Left renal pelvis (tissue), 4 donors: ENCODE results near the gene KRTAP5-10. TPM values are rescaled to one million over a fixed set of nuclear protein-coding genes. Genes with fewer than 3 reads are reported as not detected.
"Not testable (repeated sequence)": the region's sequence is repeated elsewhere in the genome, so short reads cannot be mapped to it uniquely, and the experiment has no call there.

Experiments
- DNase-seq, 4 donors: peaks; one replicate each; pipeline ENCODE4 v3.0.0-alpha.2; 2013; ENCODE audit warnings: low read depth in 4 of 4, low spot score in 3 of 4
- polyA plus RNA-seq, 4 donors: library from polyadenylated mRNA; unstranded; fragments of 120-200 nt; gene quantifications; one replicate each; pipeline ENCODE4 v1.2.1, GENCODE V29; 2013; ENCODE audit not compliant: insufficient read length in 4 of 4

The KRTAP5-10 gene
- polyA plus RNA-seq, 4 donors: 0.20 to 0.26 TPM; not detected in 2

- no peak for DNase-seq
Observed at GRCh38 chr11:71542382-71542781, 23.0 kb upstream of the KRTAP5-10 start.

GRCh38 chr11:71542879-71543777 is 22.2 kb upstream of the KRTAP5-10 start:
- DNase-seq: no peak

DNA sequence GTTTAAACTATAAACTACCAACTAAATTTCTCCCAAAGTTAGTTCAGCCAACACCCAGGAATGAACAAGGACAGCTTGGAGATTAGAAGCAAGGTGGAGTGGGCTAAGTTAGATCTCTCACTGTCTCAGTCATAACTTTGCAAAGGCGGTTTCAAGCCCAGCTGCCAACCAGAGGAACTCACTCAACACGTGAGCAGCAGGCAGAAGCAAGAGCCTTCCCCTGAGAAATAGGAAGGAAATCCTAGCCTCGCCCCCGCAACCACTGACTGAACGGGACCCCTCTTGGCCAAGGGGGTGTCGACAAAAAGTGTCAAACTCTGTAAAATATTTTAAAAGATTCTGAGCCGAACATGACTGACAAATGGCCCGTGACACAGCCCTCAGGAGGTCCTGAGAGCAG is 21.5 kb upstream of the KRTAP5-10 start:
- DNase-seq: no peak

DNA sequence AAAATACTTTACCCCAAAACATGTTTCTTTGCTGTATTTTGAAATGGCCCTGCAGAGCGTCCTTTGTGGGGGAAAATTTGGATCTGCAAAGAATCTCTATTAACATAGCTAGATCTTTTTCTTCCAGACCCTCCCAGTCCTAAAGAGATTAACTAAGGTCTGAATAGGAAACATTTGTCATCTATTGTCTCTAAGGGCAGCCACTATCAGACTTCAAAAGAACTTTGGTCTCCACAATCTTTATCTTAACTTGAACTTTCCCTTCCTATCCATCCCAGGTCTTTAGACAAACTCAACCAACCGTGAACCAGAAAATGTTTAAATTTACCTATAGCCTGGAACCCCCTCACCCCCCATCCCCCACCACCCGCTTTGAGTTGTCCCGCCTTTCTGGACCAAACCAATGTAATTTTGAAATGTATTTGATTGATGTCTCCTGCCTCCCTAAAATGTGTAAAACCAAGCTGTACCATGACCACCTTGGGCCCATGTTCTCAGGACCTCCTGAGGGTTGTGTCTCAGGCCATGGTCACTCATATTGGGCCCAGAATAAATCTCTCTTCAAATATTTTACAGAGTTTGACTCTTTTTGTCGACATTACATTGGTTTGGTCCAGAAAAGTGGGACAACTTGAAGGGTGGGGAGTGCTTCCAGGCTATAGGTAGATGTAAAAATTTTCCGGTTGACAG is 20.7 kb upstream of the KRTAP5-10 start:
- no peak for DNase-seq

DNA sequence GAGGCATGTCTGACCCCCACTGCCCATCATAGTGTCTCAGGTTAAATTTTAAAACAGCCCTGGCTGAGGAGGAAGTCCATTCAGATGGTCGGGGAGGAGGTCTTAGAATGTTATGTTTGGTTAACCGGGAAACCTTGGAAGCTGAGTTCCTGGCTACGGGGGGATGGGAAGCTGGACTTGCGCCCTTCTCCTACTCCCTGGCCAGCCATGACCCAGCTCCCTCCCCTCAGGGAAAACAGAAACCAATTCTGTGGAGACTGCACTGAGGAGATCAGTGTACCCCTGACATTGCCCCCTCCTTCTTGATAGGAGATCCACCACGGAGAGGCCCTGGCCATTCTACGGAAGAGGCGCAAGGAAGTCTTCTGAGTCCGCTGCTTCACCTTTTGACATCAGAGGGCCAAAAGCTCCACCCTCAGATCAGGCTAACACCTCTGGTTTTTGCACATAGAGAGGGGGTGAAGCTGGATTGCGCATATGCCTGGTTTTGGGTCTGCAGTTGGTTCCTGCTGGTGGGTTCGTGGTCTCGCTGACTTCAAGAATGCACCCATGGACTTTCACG is 19.9 kb upstream of the KRTAP5-10 start:
- no peak for DNase-seq

- DNase-seq: no peak
Observed at GRCh38 chr11:71548120-71548519, 17.2 kb upstream of the KRTAP5-10 start, which contains the start of gene KRTAP5-9. KRTAP5-9 (plus strand) TSS chr11:71548420; CDS start chr11:71548658, 238 bp downstream.

DNA sequence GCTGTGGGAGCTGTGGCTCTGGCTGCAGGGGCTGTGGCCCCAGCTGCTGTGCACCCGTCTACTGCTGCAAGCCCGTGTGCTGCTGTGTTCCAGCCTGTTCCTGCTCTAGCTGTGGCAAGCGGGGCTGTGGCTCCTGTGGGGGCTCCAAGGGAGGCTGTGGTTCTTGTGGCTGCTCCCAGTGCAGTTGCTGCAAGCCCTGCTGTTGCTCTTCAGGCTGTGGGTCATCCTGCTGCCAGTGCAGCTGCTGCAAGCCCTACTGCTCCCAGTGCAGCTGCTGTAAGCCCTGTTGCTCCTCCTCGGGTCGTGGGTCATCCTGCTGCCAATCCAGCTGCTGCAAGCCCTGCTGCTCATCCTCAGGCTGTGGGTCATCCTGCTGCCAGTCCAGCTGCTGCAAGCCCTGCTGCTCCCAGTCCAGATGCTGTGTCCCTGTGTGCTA is 16.6 kb upstream of the KRTAP5-10 start:
- DNase-seq: no peak

- no peak for DNase-seq
Observed at GRCh38 chr11:71551711-71552110, 13.7 kb upstream of the KRTAP5-10 start.

DNA sequence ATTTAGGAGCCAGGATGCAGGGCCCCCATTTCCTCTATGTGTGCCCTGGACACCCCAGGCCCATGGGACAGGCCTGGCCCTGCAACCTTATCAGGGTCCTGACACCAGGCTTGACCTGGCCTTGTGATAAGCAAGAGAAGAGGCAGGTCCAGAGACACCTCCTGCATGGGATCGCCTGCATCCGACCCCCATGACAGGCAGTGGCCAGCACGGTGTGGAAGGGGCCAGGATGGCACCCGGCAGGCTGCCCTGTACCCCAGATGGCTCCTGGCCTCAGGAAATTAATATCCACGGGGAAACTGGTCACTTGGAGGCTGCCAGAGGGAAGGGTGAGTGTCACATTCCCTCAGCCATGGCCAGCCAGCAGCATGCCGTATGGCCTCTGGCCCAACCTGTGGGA is 10.4 kb upstream of the KRTAP5-10 start:
- no peak for DNase-seq

DNA sequence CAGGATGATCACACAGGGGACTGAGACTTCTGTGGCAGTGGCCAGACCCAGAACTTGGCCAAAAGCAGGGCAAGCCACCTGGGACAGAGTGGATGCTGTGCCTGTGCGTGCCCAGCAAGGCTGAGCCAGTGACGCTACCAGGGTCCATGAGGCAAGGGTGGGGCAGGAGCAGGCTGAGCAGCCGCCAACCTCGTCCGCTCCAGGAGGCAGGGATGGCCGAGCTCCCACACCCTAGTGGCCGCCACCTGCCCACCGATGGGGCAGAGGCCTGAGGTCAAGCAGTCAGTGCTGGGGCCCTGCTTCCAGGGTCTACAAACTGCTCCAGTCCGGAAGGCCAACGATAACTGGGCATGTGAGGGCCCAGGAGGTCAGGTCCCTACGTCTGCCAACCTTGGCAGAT is 9.9 kb upstream of the KRTAP5-10 start:
- DNase-seq: no peak

DNA sequence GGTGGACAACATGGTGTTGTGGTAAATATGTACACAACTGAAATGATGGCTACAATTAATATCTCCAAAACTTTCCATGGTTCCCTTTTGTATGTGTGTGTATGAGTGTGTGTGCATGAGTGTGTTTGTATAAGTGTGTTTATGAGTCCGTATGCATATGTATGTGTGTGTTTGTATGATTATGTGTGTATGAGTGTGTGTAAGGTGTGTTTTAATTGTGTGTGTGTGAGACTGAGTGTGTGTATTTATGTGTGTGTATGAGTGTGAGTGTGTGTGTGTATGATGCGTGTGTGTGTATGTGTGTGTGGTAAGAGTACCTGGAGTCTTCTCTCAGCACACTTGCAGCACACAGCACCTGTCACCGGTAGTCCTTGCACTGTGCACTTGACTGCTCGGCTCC is 9.3 kb upstream of the KRTAP5-10 start:
- no peak for DNase-seq

- no peak for DNase-seq
Observed at GRCh38 chr11:71557257-71557656, 8.1 kb upstream of the KRTAP5-10 start.

GRCh38 chr11:71558996-71559395 is 6.4 kb upstream of the KRTAP5-10 start:
- no peak for DNase-seq

DNA sequence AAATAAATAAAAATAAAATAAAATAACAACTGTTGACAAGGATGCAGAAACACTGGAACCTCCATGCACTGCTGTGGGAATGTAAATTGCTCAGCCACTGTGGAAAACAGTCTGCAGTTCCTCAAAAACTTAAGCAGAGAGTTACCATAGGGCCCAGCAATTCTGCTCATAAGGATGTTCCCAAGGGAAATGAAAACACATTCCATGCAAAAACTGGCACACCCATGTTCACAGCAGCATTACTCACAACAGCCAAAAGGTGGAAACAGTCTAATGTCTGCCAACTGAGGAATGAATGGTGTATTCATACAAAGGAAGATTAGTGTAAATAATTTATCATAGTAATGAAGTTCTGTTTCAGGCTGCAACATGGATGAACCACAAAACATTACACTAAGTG is 3.2 kb upstream of the KRTAP5-10 start:
- no peak for DNase-seq

DNA sequence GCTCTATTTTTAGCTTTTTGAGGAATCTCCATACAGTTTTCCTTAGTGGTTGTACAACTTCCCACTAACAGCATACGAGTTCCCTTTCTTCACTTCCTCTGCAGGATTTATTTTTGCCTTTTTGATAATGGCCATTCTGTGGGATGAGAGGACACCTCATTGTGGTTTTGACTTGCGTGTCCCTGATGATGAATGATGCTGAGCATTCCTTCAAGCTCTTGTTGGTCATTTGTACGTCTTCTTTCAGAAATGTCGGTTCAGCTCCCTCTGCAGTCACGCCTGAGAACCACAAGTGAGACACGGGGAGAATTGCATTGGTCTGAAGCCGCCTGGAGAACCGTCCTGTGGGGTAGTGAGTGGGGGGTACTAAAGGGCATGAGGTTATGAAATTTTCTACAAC is 2.0 kb upstream of the KRTAP5-10 start:
- no peak for DNase-seq

DNA sequence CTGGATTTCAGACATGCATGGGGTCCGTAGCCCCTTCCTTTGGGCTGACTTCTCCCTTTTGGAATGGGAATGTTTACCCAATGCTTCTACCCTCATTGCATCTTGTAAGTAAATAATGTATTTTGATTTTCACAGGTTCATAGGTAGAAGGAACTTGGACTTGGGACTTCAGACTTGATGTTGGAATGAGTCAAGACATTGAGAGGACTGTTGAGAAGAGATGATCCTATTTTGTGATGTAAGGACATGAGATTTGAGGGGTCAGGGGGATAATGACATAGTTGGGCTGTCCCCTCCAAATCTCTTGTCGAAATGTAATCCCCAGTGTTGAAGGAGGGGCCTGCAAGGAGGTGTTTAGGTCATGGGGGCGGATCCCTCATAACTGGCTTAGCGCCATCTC is 933 bp upstream of the KRTAP5-10 start:
- DNase-seq: no peak

- DNase-seq: no peak
Observed at GRCh38 chr11:71566081-71566620, 788 bp downstream of the KRTAP5-10 start.

DNA sequence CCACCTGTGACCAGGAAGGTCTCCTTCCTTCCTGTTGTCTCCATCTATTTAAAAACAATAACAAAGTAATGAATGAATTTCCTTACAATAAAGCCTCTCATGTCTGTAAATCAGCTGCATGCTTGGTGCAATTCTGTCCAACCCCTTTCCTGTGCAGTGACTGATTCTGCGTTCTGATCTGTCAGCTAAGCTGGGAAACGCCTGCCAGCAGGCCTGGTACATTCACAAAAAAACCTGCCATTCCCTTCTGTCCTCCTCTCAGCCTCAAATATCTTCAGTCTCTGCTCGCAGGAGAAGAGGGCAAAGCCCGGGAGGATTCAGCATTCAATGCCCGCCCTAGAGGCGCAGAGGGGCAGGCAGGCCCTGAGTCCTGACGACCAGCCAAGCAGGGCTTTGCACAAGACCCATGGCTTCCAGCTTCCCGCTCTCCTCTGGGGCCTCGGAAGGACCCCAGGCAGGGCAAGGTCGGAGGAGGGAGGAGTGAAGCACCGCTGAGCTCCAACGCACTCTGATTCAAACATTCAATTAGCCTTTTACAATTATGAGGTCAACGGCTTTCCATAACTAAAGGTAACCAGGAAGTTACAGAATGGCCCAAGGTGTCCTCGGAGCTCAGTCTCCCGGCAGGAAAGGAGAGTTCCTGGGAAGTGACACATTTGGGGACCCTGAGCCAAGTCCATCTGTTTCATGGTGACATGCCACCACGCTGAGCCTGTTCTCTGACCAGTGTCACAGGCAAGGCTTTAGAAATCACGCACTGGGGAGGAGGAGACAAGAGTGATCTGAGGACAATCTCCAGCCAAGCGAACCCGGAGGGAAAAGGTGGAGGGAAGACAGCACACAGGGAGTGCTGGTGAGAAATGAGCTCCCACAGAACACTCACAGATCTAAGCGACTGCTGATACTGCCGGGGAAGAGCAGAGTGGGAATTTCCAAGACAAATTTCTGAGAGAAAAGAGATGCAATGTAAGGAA is 1.6 kb downstream of the KRTAP5-10 start:
- not testable (repeated sequence) for DNase-seq

- not testable (repeated sequence) for DNase-seq
Observed at GRCh38 chr11:71567633-71568032, 2.3 kb downstream of the KRTAP5-10 start.
